Fibroblast of the aortic adventitia (primary cell): ENCODE measurements around the gene DDX51. TPM values are rescaled to one million over a fixed set of nuclear protein-coding genes. Genes with fewer than 3 reads are reported as not detected.

ENCODE experiments used
- DNase-seq: peaks from one replicate; pipeline ENCODE4 v3.0.0-alpha.2; 2010; ENCODE audit warnings: low read depth
- H3K4me3 ChIP-seq: 2 replicates; pipeline ENCODE4 v1.5.1; 2011; ENCODE audit warnings: low read depth, mild to moderate bottlenecking, control low read depth, low read length, moderate library complexity
- total RNA-seq: library from RNA; depleted of rRNA; stranded (reverse); fragments of >200 nt; gene quantifications from 2 replicates; pipeline ENCODE4 v1.2.3, GENCODE V29; 2012; ENCODE audit warnings: low replicate concordance
- TF ChIP-seq, protein P1 (sequence below): IDR thresholded peaks from 2 replicates; pipeline ENCODE4 v1.5.1; 2011; ENCODE audit warnings: mild to moderate bottlenecking, low read length, control low read depth, inconsistent platforms; ENCODE audit not compliant: insufficient read depth

The DDX51 gene
- total RNA-seq, 1 donor, result 9.4 TPM

DNA sequence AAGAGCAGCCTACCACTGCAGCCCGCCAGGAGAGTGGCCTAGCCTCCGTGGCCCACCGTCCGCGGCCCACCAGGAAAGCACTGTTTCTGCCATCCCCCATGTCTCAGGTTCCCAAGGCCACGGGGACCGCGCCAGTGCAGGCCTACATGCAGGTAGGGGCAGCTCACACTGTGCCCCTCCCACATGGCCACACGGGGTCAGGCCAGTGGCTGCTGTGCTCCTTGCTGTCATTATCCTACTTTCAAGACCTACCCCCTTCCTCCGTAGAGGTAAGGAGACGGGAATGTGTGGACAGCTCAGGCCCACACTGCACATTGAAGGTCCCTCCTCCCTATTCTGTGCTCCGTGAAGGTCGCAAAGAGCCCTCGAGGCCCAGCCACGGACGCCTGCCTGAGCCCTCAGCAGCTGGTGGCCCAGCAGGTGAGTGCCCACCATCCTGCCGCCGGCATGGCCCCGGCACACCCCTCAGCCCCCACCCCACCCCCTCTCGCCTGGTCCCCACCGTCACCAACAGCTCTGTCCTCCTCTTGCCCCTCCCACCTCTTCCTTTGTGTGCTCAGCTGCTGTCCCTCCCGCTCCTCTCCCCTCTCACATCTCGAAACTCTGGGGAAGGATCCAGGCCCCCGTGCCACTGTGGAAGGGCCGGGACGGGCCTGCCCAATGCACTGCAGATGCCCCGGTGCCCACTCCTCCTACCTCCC lies 10.0 kb downstream of the DDX51 start:
- TF ChIP-seq, protein P1, sequence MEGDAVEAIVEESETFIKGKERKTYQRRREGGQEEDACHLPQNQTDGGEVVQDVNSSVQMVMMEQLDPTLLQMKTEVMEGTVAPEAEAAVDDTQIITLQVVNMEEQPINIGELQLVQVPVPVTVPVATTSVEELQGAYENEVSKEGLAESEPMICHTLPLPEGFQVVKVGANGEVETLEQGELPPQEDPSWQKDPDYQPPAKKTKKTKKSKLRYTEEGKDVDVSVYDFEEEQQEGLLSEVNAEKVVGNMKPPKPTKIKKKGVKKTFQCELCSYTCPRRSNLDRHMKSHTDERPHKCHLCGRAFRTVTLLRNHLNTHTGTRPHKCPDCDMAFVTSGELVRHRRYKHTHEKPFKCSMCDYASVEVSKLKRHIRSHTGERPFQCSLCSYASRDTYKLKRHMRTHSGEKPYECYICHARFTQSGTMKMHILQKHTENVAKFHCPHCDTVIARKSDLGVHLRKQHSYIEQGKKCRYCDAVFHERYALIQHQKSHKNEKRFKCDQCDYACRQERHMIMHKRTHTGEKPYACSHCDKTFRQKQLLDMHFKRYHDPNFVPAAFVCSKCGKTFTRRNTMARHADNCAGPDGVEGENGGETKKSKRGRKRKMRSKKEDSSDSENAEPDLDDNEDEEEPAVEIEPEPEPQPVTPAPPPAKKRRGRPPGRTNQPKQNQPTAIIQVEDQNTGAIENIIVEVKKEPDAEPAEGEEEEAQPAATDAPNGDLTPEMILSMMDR, result no peak
- DNase-seq, result no peak

DNA sequence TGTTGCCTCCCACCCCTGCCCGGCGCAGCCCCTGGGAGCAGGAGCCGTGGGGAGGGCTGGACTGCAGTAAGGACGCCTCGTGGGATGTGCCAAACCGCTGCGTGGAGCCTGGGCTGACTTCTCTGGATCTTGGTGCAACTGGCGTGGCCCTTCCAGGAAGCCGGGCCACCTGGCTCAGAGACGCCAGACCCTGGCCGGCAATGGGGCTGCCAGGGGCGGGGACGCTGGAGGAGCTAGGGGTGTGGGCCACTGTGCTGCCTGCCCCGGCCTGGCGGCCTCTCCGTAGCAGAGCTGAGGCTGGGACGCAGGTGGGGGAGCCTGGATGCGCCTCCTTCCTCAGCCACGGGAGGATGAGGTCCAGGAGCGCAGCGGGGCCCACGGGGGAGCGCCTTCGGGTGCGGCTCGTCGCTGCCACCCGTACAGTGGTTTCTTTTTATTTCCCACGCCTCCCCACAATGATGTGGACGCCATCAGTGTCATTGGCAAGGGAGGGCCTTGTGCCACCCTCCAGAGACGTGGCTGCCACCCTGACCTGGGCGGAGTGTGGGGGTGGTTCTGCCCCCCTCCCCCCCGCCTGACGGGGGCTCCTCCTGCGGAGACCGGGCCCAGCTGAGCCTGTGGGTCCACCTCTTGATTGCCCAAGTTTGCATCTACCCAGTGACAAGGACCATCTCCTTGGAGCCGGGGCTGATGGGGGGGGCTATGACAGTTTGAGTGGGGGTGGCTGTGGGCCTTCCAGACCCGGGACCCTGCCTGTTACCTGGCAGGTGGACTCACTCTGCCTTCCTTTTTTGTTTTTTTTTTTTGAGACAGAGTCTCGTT lies 11.3 kb downstream of the DDX51 start:
- TF ChIP-seq, protein P1, result no peak

More for the DNA sequence above, 10.0 kb downstream of the DDX51 start:
- no peak overlapping the region for H3K4me3 ChIP-seq

DNA sequence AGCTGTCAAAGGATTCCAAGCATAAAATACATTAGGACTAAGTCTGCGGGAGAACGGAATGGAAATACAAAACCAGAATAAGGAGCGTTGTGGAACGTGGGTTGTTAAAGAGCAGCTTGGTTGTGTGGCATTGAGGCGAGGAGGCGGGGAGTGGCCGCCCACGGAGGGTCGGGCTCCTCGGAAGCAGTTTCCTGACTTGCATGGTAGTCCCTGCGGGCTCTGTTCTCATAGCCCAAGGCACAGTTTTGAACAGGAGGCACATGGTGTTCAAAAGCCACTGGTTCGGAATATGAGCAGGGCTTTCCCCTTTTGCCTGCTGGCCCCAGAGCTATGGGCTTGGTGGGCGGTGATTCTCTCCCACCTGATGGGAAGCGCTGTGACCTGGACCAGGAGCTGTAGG lies 12.2 kb downstream of the DDX51 start:
- no peak for DNase-seq
- TF ChIP-seq, protein P1, result no peak
- no peak overlapping the region for H3K4me3 ChIP-seq

More for the DNA sequence above, 11.3 kb downstream of the DDX51 start:
- H3K4me3 ChIP-seq, result no peak overlapping the region
- DNase-seq, result no peak

DNA sequence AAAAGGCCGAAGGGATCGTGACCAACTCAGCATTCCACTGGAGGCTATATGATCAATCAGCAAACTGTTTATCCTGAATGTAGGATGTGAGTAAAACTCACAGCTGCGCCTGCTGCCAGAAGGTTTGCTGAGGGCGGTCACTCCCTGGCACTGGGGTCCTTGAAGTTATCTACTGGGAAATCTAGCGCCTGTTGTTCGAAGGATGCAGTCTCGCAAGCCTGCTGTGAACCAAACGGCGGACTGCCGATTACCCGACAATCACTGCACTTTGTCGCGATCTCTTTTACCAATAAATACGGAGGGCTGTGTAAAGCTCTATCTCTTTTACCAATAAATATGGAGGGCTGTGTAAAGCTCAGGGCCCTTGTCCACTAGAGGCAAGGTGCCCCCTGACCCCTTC lies 12.9 kb downstream of the DDX51 start:
- TF ChIP-seq, protein P1, result no peak
- no peak overlapping the region for H3K4me3 ChIP-seq
- DNase-seq, result no peak

DNA sequence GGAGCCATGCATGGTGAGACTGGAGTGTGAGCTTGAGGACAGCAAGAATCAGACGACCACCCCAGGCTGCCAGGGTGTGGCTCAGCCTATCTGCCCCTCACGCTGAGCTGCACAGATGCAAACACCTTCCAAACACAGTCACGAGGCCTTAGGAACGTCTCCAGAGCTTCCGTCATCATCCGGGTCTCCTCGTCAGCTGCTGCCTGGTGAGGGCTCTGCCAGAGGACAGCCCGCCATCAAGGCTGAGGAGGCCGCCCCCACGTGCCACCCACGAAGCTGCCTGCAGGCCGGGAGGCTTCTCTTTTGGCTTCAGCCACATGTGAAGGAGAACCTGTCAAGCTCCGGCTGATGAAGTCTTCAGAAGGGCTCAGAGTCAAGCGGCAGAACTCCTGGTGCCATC lies 13.4 kb downstream of the DDX51 start:
- no peak for DNase-seq
- TF ChIP-seq, protein P1, result no peak
- H3K4me3 ChIP-seq, result no peak overlapping the region

DNA sequence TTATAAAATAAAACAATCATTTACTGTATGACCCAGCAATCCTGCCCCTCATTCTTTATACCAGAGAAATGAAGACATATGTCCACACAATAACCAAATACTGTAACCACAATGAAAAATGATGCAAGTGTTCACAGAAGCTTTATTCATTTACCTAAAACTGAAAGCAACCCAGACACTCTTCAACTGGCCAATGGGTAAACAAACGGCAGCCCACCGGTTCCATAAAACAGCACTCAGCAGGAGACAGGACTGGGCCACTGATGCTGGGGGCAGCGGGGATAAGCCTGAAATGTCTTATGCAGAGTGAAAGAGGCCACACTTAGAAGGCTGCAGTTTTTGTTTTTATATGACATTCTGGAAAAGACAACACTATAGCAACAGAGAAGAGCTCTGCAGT lies 15.1 kb downstream of the DDX51 start:
- H3K4me3 ChIP-seq, result no peak overlapping the region
- no peak for DNase-seq
- TF ChIP-seq, protein P1, result no peak
